ENCODE results near the gene ACAA2. TPM values are rescaled to one million over a fixed set of nuclear protein-coding genes. Genes with fewer than 3 reads are reported as not detected.

The ACAA2 gene
- total and polyA plus RNA-seq, 8 donors: 23.3 to 122 (median 36.0) TPM

GRCh38 chr18:49761771-49762170 is 51.6 kb downstream of the ACAA2 start:
- Histone ChIP-seq H3K27ac (no peak overlapping the region), H3K4me1 (no peaks in the 10 kb centered on the region), H3K9me3 (no peaks in the 10 kb centered on the region), H3K27me3 (peaks cover 0 to 8% (median 0%) of the 10 kb centered on the region in 3 donors), H3K4me3 (no peak overlapping the region), H3K36me3 (no peaks in the 10 kb centered on the region)
- intact Hi-C loops (cut with DNase I; ENCODE audit: low total_unique reads): loop anchor here (10.0 kb wide), 1 partner anchor 197 kb away; the partner anchor contains the start of gene LIPG
- 85 to 100% (median 91%) methylated on average over 4 to 10 of the region's 10 CpGs for WGBS, 5 donors
- DNase-seq: no peak
- TF ChIP-seq POLR2AphosphoS5 (IDR thresholded peaks at IDR 0.05) (no peak), POLR2A (IDR thresholded peaks at IDR 0.05) (no peak), CTCF (IDR thresholded peaks at IDR 0.05) (no peak), EP300 (IDR thresholded peaks at IDR 0.05) (no peak)

- Histone ChIP-seq H3K27ac (no peak overlapping the region), H3K4me3 (no peak overlapping the region), H3K36me3 (no peaks in the 10 kb centered on the region), H3K27me3 (peaks cover 0 to 8% (median 0%) of the 10 kb centered on the region in 3 donors), H3K9me3 (no peaks in the 10 kb centered on the region), H3K4me1 (no peaks in the 10 kb centered on the region)
- intact Hi-C loops (cut with DNase I; ENCODE audit: low total_unique reads): no loop called here
- TF ChIP-seq EP300 (IDR thresholded peaks at IDR 0.05) (no peak), POLR2AphosphoS5 (IDR thresholded peaks at IDR 0.05) (no peak), CTCF (IDR thresholded peaks at IDR 0.05) (no peak), POLR2A (IDR thresholded peaks at IDR 0.05) (no peak)
- no peak for DNase-seq
- WGBS, 5 donors: 87 to 98% (median 92%) methylated on average over 5 of the region's 5 CpGs
These were observed 55.1 kb downstream of the ACAA2 start for GRCh38 chr18:49758263-49758610.

GRCh38 chr18:49757513-49758262 is 55.6 kb downstream of the ACAA2 start:
- no peak overlapping the region for H3K4me3 ChIP-seq
- no peak for DNase-seq
- no peak overlapping the region for H3K27ac ChIP-seq
- H3K4me1 ChIP-seq: no peaks in the 10 kb centered on the region
- intact Hi-C loops (cut with DNase I; ENCODE audit: low total_unique reads): no loop called here
- H3K9me3 ChIP-seq: no peaks in the 10 kb centered on the region
- H3K36me3 ChIP-seq: no peaks in the 10 kb centered on the region
- no peak for TF ChIP-seq POLR2AphosphoS5 (IDR thresholded peaks at IDR 0.05)
- no peak for TF ChIP-seq EP300 (IDR thresholded peaks at IDR 0.05)
- no peak for TF ChIP-seq POLR2A (IDR thresholded peaks at IDR 0.05)
- no peak for TF ChIP-seq CTCF (IDR thresholded peaks at IDR 0.05)
- 76 to 86% (median 83%) methylated on average over 23 of the region's 23 CpGs for WGBS, 5 donors
- peaks cover 0 to 8% (median 0%) of the 10 kb centered on the region in 3 donors for H3K27me3 ChIP-seq

GRCh38 chr18:49756671-49757362 is 56.5 kb downstream of the ACAA2 start:
- intact Hi-C loops (cut with DNase I; ENCODE audit: low total_unique reads): no loop called here
- Histone ChIP-seq H3K27ac (no peak overlapping the region), H3K36me3 (no peaks in the 10 kb centered on the region), H3K4me1 (no peaks in the 10 kb centered on the region), H3K4me3 (no peak overlapping the region), H3K27me3 (peaks cover 0 to 8% (median 0%) of the 10 kb centered on the region in 3 donors), H3K9me3 (no peaks in the 10 kb centered on the region)
- TF ChIP-seq CTCF (IDR thresholded peaks at IDR 0.05) (no peak), EP300 (IDR thresholded peaks at IDR 0.05) (no peak), POLR2AphosphoS5 (IDR thresholded peaks at IDR 0.05) (no peak), POLR2A (IDR thresholded peaks at IDR 0.05) (no peak)
- DNase-seq: no peak
- 80 to 93% (median 89%) methylated on average over 7 to 9 of the region's 9 CpGs for WGBS, 5 donors
